H1 (cell line): ENCODE results near the gene SMOC2. TPM values are rescaled to one million over a fixed set of nuclear protein-coding genes. Genes with fewer than 3 reads are reported as not detected.

Experiments
- TAF7 ChIP-seq: optimal IDR thresholded peaks from 2 replicates; pipeline ENCODE3; 2011; ENCODE audit warnings: low read depth, mild to moderate bottlenecking, inconsistent platforms, low read length, moderate library complexity, borderline replicate concordance
- polyA plus RNA-seq, 7 experiments: library from polyadenylated mRNA; depleted of rRNA in 3 of 7; stranded (reverse) in 5 of 7; unstranded in 2 of 7; fragments of >200 nt in 5 of 7; fragments of 200-250 nt in 2 of 7; gene quantifications; 1 replicate in 5 of 7; 2 replicates in 1 of 7; 4 replicates in 1 of 7; pipeline versions ENCODE4 v1.2.1 to v1.2.3, GENCODE V29; 2011 to 2013; ENCODE audit warnings: missing spikeins in 2 of 7, mixed read lengths in 2 of 7
- total RNA-seq: library from RNA; stranded (reverse); fragmentation: NEBNext Ultra II Directional; extraction: Animal tissue kit (Norgen Biotek cat#: 25700); gene quantifications from 2 replicates; pipeline ENCODE4 v1.2.1, GENCODE V29; 2021
- TF ChIP-seq, protein P1 (sequence below): fragments of 300-600 bp; sonication (generic); IDR thresholded peaks from 2 replicates; pipeline ENCODE4 v1.7.1; 2012; ENCODE audit warnings: low read length, moderate library complexity, mild to moderate bottlenecking, inconsistent platforms; ENCODE audit not compliant: insufficient replicate concordance

SMOC2 gene
- total and polyA plus RNA-seq, 2 of the 8 experiments (the other 6 are each of a cell fraction or from before 2014, with no cell fraction given), result 7.7 to 8.5 TPM

DNA sequence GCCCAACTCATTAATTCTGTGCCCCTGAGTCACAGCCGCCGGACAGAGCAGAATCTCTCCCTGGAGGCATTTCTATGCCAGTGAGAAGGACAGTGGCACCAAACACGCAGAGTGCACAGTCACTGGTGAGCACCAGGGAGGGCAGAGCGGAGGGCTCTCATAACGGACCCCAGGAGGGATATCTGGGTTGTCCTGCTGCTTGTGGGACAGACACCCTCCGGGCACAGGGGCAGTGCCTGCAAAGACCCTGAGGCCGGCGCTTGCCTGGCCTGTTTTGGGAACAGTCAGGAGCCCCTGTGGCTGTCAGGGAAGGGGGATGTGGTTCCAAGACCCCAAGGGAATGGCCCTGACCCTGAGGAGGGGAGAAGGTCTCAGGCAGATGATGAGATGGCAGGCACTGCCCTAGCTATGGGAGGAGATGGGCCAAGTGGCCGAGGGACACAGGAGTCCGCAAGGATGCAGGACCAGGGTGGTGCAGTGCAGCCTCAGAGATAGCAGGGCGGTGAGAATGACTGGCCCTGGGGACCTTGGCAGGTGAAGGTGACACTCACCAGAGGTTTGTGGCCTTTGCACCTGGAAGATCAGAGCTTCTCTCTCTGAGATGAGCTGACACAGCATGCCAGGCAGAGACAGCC is 270.8 kb downstream of the SMOC2 start (continued):
- TF ChIP-seq, protein P1, sequence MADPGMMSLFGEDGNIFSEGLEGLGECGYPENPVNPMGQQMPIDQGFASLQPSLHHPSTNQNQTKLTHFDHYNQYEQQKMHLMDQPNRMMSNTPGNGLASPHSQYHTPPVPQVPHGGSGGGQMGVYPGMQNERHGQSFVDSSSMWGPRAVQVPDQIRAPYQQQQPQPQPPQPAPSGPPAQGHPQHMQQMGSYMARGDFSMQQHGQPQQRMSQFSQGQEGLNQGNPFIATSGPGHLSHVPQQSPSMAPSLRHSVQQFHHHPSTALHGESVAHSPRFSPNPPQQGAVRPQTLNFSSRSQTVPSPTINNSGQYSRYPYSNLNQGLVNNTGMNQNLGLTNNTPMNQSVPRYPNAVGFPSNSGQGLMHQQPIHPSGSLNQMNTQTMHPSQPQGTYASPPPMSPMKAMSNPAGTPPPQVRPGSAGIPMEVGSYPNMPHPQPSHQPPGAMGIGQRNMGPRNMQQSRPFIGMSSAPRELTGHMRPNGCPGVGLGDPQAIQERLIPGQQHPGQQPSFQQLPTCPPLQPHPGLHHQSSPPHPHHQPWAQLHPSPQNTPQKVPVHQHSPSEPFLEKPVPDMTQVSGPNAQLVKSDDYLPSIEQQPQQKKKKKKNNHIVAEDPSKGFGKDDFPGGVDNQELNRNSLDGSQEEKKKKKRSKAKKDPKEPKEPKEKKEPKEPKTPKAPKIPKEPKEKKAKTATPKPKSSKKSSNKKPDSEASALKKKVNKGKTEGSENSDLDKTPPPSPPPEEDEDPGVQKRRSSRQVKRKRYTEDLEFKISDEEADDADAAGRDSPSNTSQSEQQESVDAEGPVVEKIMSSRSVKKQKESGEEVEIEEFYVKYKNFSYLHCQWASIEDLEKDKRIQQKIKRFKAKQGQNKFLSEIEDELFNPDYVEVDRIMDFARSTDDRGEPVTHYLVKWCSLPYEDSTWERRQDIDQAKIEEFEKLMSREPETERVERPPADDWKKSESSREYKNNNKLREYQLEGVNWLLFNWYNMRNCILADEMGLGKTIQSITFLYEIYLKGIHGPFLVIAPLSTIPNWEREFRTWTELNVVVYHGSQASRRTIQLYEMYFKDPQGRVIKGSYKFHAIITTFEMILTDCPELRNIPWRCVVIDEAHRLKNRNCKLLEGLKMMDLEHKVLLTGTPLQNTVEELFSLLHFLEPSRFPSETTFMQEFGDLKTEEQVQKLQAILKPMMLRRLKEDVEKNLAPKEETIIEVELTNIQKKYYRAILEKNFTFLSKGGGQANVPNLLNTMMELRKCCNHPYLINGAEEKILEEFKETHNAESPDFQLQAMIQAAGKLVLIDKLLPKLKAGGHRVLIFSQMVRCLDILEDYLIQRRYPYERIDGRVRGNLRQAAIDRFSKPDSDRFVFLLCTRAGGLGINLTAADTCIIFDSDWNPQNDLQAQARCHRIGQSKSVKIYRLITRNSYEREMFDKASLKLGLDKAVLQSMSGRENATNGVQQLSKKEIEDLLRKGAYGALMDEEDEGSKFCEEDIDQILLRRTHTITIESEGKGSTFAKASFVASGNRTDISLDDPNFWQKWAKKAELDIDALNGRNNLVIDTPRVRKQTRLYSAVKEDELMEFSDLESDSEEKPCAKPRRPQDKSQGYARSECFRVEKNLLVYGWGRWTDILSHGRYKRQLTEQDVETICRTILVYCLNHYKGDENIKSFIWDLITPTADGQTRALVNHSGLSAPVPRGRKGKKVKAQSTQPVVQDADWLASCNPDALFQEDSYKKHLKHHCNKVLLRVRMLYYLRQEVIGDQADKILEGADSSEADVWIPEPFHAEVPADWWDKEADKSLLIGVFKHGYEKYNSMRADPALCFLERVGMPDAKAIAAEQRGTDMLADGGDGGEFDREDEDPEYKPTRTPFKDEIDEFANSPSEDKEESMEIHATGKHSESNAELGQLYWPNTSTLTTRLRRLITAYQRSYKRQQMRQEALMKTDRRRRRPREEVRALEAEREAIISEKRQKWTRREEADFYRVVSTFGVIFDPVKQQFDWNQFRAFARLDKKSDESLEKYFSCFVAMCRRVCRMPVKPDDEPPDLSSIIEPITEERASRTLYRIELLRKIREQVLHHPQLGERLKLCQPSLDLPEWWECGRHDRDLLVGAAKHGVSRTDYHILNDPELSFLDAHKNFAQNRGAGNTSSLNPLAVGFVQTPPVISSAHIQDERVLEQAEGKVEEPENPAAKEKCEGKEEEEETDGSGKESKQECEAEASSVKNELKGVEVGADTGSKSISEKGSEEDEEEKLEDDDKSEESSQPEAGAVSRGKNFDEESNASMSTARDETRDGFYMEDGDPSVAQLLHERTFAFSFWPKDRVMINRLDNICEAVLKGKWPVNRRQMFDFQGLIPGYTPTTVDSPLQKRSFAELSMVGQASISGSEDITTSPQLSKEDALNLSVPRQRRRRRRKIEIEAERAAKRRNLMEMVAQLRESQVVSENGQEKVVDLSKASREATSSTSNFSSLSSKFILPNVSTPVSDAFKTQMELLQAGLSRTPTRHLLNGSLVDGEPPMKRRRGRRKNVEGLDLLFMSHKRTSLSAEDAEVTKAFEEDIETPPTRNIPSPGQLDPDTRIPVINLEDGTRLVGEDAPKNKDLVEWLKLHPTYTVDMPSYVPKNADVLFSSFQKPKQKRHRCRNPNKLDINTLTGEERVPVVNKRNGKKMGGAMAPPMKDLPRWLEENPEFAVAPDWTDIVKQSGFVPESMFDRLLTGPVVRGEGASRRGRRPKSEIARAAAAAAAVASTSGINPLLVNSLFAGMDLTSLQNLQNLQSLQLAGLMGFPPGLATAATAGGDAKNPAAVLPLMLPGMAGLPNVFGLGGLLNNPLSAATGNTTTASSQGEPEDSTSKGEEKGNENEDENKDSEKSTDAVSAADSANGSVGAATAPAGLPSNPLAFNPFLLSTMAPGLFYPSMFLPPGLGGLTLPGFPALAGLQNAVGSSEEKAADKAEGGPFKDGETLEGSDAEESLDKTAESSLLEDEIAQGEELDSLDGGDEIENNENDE, result no peak
- no peak for TF ChIP-seq TAF7
